Stimulated activated CD4-positive, alpha-beta T cell treated with anti-CD3 and anti-CD28 coated beads, Interleukin-4, amount 100 ng/mL, for 24 hours (primary cell): ENCODE measurements around the gene IKZF1.
A peak's percentile ranks its signal among the peaks of the same experiment; 100 is the strongest.
"Not testable (repeated sequence)": the region's sequence is repeated elsewhere in the genome, so short reads cannot be mapped to it uniquely, and the experiment has no call there.

Experiments
- DNase-seq: peaks from one replicate; pipeline ENCODE4 v3.0.0-alpha.2; 2020

IKZF1 gene

GRCh38 chr7:50335795-50336754, 31.6 kb downstream of the IKZF1 start:
- peak; percentile 83 for DNase-seq

GRCh38 chr7:50336894-50337703, 32.6 kb downstream of the IKZF1 start:
- DNase-seq, result peak; percentile 31

- DNase-seq, result not testable (repeated sequence)
Observed at GRCh38 chr7:50339472-50339871, 35.0 kb downstream of the IKZF1 start.

- peak; percentile 63 for DNase-seq
Observed at GRCh38 chr7:50339990-50340500, 35.5 kb downstream of the IKZF1 start.

- DNase-seq, result peak; percentile 42
Observed at GRCh38 chr7:50341724-50342123, 37.2 kb downstream of the IKZF1 start.

- DNase-seq, result peak; percentile 56
Observed at GRCh38 chr7:50342616-50343114, 38.1 kb downstream of the IKZF1 start.

- DNase-seq, result peak; percentile 41
Observed at GRCh38 chr7:50346545-50347497, 42.3 kb downstream of the IKZF1 start.

- peak; percentile 52 for DNase-seq
Observed at GRCh38 chr7:50347693-50348092, 43.2 kb downstream of the IKZF1 start.

GRCh38 chr7:50348469-50349162, 44.1 kb downstream of the IKZF1 start:
- DNase-seq, result no peak

- no peak for DNase-seq
Observed at GRCh38 chr7:50349399-50349798, 44.9 kb downstream of the IKZF1 start.

GRCh38 chr7:50349963-50350944, 45.7 kb downstream of the IKZF1 start:
- peak; percentile 90 for DNase-seq

- no peak for DNase-seq
Observed at GRCh38 chr7:50351267-50351666, 46.8 kb downstream of the IKZF1 start.

GRCh38 chr7:50352282-50352681, 47.8 kb downstream of the IKZF1 start:
- peak; percentile 52 for DNase-seq

- DNase-seq, result no peak
Observed at GRCh38 chr7:50352751-50353150, 48.2 kb downstream of the IKZF1 start.

- no peak for DNase-seq
Observed at GRCh38 chr7:50353201-50353600, 48.7 kb downstream of the IKZF1 start.

GRCh38 chr7:50353894-50354595, 49.5 kb downstream of the IKZF1 start:
- DNase-seq, result no peak

GRCh38 chr7:50355817-50356178, 51.3 kb downstream of the IKZF1 start:
- DNase-seq, result no peak

GRCh38 chr7:50356212-50356944, 51.9 kb downstream of the IKZF1 start:
- no peak for DNase-seq

GRCh38 chr7:50356945-50357268, 52.4 kb downstream of the IKZF1 start:
- DNase-seq, result no peak
